GM12892 (cell line): ENCODE results near the gene MRPS27.

Experiments
- DNase-seq: peaks from one replicate; pipeline ENCODE4 v3.0.0; 2011; ENCODE audit not compliant: insufficient read length
- FAIRE-seq: peaks from 2 replicates; lab custom pipeline; 2011; peaks lifted over from hg19 to GRCh38; lab: Jason Lieb, UNC
- POLR2A ChIP-seq: IDR thresholded peaks from 2 replicates; pipeline ENCODE4 v1.6.1; 2011; ENCODE audit warnings: low read depth, low read length, control low read depth
- POLR2AphosphoS5 ChIP-seq: IDR thresholded peaks from 2 replicates; pipeline ENCODE4 v1.6.1; 2011; ENCODE audit warnings: low read depth, low read length, control low read depth
- TAF1 ChIP-seq: IDR thresholded peaks from 2 replicates; pipeline ENCODE4 v1.6.1; 2011; ENCODE audit warnings: low read depth, mild to moderate bottlenecking, control low read depth, low read length, borderline replicate concordance

MRPS27 gene

DNA sequence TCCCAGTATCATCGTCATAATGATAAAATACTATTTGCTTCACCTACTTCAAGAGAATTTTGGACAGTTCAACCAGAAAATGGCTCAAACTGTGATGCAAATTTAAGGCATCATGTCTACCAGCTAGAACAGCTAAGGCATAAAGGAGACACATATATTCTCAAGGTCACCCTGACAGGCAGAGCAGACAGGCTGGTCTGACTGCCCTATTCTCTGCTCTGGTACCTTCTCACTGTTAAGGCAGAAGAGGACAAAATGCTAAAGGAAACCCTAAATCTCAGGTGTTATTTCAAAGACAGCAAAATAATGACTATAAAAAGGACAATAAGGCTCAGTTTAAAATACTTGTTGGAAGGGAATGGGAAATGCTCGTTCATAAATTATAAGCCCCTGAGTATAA is 87.2 kb downstream of the MRPS27 start:
- FAIRE-seq (no peak), DNase-seq (no peak)
- TF ChIP-seq POLR2AphosphoS5 (no peak), TAF1 (no peak), POLR2A (no peak)

DNA sequence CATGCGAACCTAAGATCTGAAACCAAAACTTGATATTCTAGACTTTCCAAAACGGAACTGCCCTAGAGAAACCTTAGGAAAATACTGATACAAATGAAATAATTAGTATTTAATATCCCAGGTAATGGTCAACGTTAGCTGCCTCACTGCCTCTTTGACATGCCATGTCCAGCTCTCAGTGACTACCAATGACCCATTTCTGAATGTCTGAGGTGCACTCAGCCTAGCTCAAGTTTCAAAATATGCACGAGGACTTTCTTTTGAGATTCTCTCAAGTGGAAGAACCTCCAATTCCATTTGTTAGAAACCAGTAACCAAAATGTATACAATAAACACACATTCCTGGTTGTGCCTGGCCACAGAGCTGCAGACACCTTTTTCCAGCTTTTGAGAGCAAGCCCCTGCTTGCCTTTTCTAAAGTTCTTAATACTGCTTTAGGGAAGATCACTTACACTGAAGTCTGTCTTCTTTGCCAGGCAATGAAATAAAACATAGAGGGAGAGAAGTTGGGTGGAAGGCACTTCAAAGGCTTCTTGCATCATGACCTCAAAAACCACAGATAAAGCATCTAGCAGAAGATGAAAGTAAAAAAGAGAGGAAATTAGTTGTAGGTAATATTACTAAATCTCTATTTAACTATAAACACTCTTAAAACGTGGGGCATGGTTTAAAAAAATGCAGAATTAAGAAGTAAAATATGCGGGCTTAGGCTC is 87.9 kb downstream of the MRPS27 start:
- no peak for DNase-seq
- no peak for TF ChIP-seq POLR2A
- no peak for TF ChIP-seq TAF1
- no peak for TF ChIP-seq POLR2AphosphoS5
- no peak for FAIRE-seq

DNA sequence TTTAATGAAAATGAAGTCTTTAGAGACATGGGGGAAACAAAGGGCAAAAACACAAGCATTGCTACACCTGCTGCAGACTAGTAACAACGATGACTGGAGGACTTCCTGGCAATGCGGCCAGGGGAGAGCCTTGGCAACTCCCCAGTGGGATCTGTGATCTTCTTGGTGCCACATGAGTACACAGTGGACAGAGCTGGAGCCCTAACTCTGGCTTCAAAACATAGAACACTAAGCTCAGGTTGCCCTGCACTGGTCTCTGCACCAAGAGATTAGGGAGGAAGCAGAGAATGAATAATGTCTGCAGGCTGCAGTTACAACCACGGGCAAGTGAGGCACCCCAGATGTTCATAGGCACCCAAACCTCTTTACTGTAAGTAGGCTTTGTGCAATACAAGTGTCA is 91.1 kb downstream of the MRPS27 start:
- no peak for FAIRE-seq
- TF ChIP-seq POLR2A (no peak), POLR2AphosphoS5 (no peak), TAF1 (no peak)
- DNase-seq: no peak

DNA sequence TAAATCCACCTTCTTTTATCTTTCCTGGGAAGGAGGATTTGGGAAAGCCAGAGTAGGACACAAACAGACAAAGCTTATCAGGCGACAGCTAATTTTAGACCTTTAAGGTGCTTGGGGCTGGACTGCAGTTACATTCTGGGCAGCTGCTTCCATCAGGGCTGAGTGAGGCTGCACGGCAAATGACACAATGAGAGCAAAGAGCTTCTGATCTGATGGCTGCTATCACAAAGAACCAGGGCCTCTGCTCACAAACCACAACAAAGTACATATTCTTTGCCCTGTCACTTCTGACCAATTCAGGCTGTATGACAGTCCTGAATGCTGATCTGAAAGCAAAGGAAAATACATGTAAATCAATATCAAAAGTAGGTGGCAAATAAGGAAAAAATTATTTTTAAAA is 93.1 kb downstream of the MRPS27 start:
- FAIRE-seq: no peak
- no peak for DNase-seq
- no peak for TF ChIP-seq POLR2AphosphoS5
- TF ChIP-seq POLR2A: no peak
- no peak for TF ChIP-seq TAF1

DNA sequence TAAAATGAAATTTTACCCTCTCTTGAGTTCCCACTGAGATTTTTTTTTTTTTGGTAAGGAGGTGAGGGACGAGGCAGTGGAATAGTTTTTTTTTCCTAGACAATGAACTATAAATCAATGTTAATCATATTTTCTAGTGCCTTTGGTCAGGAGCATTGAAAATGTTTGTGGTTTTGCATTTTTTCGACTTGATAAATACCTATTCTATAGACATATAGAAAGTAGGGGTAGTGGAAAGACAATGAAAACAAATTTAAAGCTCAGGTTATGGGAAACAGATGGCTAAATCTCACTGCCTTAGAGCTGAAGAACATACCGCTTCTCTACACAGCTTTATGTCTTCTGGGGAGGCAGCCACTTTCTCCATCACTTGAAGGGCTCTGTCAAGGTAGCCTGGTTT is 94.3 kb downstream of the MRPS27 start:
- FAIRE-seq: no peak
- TF ChIP-seq POLR2A (no peak), POLR2AphosphoS5 (no peak), TAF1 (no peak)
- DNase-seq: no peak

DNA sequence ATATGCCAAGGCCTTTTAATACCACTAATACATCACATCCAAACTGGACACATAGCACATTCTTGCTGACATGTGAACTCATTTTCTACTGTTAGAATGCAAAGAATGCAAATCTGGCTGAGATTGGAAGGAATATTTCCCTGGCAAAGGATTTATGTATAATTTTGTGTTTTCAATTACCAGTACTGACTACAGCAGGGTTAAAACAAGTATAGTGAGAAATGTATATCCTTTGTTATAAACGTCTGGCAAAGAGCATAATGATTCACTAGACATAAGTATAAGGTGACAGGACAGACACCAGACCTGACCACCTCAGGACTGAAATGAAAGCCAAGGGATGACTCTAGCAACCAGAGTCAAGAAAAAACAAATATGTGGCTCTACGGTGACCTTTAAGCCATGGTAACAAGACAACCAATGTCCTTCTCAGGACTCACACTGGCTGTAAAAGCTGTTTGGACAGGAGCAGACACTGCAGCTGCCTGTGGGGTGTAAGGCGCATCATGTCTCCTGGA is 95.0 kb downstream of the MRPS27 start:
- no peak for DNase-seq
- no peak for FAIRE-seq
- no peak for TF ChIP-seq POLR2AphosphoS5
- TF ChIP-seq POLR2A: no peak
- TF ChIP-seq TAF1: no peak

DNA sequence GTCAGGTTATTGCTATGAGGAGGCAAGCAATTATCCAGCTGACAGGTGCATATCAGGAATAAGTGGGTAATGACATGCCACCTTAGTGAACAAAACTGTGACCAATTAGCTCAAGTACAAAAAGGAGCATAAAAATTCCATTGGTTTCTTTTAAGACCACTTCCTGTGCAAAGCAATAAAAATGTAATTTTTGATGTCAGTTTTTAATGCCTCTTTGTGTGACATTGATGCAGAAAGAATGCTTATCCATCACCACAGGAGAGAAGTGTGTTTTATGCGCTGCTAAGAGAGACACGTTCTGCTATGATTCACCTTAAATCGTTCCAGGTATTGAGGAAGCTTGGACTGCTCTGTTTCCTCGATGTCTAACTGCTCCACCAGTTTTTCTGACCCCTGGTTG is 96.7 kb downstream of the MRPS27 start:
- DNase-seq (no peak), FAIRE-seq (no peak)
- no peak for TF ChIP-seq POLR2AphosphoS5
- no peak for TF ChIP-seq POLR2A
- TF ChIP-seq TAF1: no peak

DNA sequence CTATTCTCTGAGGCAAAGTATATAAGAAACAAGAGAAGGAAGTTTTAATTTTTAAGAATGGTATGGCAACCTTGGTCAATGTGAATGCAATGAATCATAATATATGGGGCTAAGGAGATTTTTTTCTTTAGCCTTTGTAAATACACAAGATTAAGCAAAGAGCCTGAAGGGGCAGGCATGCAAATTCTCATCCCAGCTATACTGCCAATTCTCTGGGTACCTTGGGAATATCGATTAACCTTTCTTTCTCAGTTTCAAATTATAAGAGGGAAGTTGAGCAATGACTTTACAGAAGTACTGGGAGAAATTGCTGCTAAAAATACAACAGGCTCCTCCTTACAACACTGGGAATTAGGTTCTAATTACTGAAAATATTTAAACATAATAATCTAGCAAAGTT is 97.5 kb downstream of the MRPS27 start:
- no peak for DNase-seq
- no peak for FAIRE-seq
- TF ChIP-seq POLR2AphosphoS5 (no peak), TAF1 (no peak), POLR2A (no peak)

DNA sequence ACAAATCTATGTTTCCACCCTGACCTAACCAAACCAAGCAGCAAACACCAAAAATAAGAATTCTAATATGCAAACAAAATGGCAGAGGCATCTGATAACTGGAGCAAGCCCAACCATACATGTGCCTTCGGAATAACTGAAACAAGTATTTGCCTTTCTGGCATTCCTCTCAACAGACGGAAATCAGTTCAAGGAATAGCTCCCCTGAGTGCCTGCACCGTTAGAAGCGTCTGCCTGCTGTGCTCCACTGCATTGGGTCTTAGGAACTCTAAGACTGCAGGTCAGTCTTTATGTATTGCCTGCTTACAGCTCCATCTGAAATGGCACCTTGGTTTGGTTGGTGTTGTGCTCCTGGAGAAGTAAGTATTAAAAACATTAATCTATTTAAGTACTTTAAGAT is 98.5 kb downstream of the MRPS27 start:
- no peak for FAIRE-seq
- TF ChIP-seq TAF1 (no peak), POLR2AphosphoS5 (no peak), POLR2A (no peak)
- no peak for DNase-seq

DNA sequence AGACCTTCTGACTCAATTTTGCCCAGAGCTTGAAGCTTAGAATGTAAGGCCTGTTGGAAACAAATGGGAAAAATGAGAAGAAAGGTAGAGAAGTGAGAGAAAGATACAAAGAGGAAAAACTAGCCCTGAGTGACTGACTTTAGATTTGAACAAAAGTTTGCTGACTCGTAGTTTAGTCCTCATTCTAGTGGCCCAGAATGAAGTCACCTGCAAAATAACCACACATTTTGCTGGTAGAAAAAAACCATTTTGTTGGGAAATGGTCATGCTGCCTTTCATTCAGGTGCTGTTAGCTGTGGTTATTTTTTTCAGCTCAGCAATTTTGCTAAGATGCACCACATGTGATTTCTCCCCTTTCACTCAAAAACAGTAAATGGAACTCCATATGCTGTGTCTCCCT is 98.9 kb downstream of the MRPS27 start:
- no peak for TF ChIP-seq POLR2AphosphoS5
- TF ChIP-seq TAF1: no peak
- TF ChIP-seq POLR2A: no peak
- FAIRE-seq (no peak), DNase-seq (no peak)

DNA sequence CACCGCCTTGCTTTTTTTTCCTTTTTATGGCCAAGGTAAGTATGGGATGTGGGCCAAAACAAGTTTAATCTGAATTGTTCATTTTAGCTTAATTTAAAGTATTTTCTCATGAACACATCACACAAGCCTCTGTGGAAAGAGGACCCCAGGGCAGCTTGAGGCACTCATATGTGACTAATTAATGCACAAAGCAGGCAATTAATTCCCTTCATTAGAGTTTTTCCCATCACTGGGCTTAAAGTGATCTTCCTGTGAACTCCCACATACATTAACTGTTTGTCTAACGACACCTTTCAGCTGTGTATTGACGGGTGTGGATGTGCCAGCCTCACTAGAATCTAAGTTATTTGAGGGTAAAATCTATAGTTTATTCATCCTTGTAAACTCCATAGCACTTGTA is 103.3 kb downstream of the MRPS27 start:
- no peak for DNase-seq
- TF ChIP-seq POLR2AphosphoS5: no peak
- no peak for TF ChIP-seq POLR2A
- TF ChIP-seq TAF1: no peak
- no peak for FAIRE-seq

DNA sequence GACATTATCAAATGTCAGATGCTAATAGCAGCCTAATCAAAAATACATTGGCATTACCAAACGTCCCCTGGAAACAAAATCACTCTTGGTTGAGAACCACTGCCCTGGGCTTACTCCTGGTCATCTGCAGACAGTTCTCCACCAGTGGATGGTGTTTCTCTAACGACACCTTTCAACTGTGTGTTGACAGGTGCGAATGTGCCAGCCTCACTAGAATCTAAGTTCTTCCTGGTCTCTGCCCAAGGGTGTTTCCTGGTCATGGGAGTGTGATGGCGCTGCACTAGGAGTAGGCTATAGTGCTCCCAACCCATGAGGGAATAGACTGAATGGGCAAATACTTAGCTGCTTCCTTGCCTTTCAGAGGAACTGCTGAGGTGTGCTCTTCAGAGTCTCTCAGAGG is 105.9 kb downstream of the MRPS27 start:
- FAIRE-seq (no peak), DNase-seq (no peak)
- TF ChIP-seq POLR2A (no peak), TAF1 (no peak), POLR2AphosphoS5 (no peak)

DNA sequence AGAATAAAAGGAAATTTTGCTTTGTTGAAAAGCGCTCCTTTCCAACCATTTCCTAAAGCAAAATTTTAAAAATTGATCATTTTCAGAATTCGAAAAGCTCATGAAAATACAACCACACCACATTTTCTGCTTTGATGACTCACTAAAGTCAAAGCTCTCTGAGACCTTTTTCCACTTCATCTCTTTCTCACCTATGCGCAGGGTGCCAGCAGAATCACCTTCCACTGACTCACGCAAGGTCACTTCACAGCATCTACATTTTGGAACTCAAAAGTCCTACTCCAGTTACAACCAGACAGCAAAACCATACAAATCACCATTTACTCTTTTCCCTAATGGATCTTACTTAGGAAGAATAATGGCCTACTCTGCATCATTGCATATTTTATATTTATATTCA is 106.6 kb downstream of the MRPS27 start:
- DNase-seq (no peak), FAIRE-seq (peak; percentile 17)
- TF ChIP-seq POLR2A (no peak), POLR2AphosphoS5 (no peak), TAF1 (no peak)

DNA sequence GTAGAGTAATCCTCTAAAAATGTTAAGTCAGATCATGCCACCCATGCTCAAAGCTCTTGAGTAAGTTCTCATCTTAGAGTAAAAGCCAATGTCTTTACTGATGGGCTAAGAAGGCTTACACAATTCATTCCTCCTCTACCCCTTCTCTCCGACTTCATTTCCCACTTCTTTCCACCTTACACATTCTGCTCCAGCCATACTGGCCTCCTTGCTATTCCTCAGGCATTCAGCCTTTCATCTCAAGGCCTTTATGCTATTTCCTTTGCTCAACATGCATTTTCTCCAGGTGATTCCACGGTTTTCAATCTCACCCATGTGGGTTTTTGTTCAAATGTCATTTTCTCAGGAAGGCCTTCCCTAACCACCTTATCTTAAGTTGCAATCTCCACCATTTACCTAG is 107.9 kb downstream of the MRPS27 start:
- TF ChIP-seq POLR2A (no peak), TAF1 (no peak), POLR2AphosphoS5 (no peak)
- DNase-seq: no peak
- FAIRE-seq: no peak
